ENCODE results near the gene G2E3. TPM values are rescaled to one million over a fixed set of nuclear protein-coding genes. Genes with fewer than 3 reads are reported as not detected.
"Not testable (repeated sequence)": the region's sequence is repeated elsewhere in the genome, so short reads cannot be mapped to it uniquely, and the experiment has no call there.

Gene G2E3
- total RNA-seq, result 10.1 and 10.5 TPM in 2 replicates

DNA sequence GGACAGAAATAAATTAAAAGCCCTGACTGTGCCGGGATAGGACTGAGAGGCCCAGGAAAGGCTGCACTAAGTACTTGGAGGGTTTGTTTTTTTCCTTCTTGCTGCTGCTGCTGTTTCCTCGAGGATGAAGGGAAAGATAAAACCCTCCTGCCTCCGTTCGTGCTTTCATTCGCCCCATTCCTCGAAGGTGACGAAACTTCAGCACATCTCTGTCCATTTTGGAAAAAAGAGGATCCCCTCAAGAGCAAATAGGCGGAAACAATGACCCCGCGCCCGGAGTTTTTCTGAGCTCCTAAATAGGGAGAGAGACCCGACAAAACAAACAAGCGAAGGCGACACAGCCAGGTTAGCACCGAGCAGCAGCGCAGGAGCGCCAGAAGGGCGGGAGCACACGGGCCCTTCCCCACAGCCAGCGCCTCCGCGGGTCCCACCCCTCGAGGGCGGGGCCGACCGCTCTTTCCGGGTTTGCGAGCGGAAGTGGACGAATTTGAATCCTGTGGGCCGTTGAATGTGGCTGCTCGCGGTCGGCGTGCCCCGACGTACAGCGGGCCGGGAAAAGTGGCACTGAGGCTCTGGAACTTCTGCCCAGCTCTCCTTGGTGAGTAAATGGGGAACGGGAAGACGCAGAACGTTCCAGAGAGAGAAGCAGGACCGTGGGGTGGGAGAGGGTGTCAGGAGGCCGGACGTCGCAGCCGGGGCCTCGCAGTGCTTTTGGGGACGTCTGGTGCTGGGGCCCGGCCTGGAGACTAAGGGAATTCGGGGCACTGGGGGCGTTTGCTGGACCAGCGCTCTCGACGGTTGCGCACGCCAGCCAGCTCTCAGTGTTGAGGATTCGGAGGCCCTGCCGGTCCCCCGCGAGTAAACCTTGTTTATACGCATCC lies at the start of gene G2E3:
Gene G2E3, plus strand, starts transcription at position 484 of the 881 bp plus-strand sequence. CDS start 21,922 bp downstream, outside the sequence.
- peak; percentile 65 to 88 for DNase-seq (ENCODE audit: low read depth in 2 of 2)

GRCh38 chr14:30517737-30518136 lies 41.2 kb upstream of the G2E3 start:
- DNase-seq (ENCODE audit: low read depth in 2 of 2), result no peak

DNA sequence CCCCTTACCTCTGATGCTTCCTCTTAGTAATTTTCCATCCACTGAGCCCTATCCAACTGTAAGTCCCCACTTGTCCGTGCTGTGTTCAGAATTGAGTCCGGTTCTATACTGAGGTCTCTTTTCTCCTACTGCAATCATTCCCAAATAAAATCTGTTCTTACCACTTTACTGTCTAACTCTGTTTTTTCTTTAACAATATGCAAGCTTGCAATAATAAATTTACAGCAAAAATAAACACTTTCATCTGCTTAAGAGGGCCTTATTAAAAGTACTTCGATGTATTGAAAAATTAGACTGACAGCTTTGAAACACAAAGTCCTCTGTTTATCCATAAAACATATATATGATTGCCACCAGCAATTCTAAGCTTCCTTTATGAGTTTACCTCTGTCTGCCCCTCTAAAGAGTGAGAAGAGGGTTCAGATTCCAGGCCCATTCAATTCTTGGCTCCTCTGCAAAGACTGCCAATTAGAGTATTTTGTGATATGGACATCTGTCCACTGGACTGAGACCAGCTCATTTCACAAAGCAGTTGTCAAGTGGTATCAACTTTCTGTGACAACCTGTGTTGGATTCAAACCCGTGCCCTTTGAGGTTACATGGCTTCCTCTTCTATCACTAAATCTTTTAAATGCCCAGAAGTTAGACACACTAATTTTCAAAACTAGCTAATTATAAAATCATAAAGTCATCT lies 39.9 kb upstream of the G2E3 start:
- no peak for DNase-seq (ENCODE audit: low read depth in 2 of 2)

DNA sequence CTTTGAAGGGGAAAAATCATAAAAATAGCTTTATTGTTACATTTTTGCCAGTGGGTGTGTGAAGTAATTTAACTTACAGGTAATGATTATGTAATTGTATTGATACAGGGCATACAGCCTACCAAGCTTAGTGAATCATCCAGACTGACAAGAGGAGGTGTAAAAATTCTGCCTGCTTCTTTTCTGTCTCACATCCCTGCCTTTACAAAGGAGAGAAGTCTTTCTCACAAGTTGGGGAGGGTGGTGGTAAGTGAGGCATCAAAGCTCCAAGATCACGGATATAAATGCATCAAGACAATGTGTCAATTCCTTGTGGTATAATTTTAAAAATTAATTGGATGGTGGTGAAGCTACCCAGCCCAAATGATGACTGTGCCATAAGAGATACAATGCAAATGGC lies 39.0 kb upstream of the G2E3 start:
- DNase-seq (ENCODE audit: low read depth in 2 of 2), result no peak

DNA sequence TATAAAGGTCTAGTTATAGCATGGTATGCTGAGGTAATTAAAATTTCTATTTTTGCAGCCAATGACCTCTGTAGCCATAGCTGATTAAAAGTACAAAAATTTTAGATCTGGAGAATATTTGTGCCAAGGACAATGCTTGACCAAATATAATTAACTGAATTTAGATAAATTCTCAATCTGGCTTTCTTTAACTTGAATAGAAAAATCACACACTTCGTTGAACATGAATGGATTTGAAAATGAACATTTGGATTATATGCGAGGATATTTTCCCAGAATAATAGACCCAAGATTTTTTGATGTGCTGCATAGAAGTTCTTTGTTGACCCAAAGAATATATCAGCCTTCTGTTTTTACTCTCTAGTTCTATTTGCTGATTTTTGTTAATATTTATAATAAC lies 38.4 kb upstream of the G2E3 start:
- no peak for DNase-seq (ENCODE audit: low read depth in 2 of 2)

GRCh38 chr14:30521899-30522736 lies 36.8 kb upstream of the G2E3 start:
- peak; percentile 16 to 34 for DNase-seq (ENCODE audit: low read depth in 2 of 2)

- DNase-seq (ENCODE audit: low read depth in 2 of 2), result no peak
Observed at GRCh38 chr14:30525833-30526232, 33.1 kb upstream of the G2E3 start.

GRCh38 chr14:30527196-30527595 lies 31.8 kb upstream of the G2E3 start:
- no peak for DNase-seq (ENCODE audit: low read depth in 2 of 2)

DNA sequence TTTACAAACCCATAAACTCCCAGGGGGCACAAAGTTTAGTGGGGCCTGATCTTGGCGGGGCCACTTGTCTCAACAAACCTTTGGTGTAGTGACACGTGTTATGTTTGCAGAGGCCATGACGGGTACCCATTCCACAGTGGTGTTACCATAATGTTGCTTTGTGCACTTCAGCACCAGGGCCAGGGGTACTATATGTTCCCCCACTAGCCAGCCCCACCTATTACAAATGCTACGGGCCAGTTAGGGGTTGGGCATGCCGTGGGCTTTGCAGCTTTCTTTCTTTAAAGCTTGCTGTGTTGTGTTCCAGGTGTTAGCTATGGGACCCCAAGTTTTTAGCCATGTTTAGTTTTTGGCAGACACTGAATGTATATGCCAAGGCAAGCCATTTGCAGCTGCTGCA lies 30.8 kb upstream of the G2E3 start:
- no peak for DNase-seq (ENCODE audit: low read depth in 2 of 2)

DNA sequence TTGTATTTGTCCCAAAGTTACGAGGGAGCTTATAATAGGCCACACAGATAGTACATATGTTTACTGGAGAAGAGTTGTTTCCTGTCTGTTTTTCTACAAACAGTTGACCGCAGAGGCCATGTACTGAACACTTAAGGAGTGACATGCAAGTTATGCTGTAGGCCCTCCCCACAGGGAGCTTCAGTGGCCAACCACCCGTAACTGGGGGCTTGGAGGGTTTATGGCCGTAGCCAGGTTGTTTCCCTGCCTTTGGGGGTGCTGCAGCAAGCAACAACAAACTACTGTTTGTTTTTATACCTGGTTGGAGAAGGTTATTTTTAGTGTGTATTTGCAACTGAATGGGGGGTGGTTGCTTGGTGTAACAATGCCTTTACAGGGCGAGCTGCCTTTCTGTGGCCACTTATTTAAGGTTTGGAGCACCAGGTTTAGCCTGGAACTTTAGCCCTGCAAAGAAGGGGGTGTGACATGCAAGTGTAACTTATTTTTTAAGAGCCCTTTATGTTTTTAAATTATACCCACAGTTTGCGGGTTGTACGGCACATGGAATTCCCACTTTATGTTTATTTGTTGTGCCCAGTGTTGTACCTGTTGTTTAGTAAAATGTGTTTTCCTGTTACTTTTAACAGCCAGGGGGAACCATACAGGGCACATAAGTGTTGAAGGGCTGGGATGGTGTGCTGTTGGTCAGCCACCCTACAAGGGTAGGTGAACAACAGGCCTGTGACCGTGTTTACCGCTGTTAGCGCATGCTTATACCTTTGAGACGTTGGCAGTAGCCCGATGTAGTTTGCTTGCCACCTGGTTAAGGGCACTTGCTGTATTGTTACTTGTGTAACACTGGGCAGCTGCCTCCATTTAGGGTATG lies 29.9 kb upstream of the G2E3 start:
- DNase-seq (ENCODE audit: low read depth in 2 of 2), result no peak

- DNase-seq (ENCODE audit: low read depth in 2 of 2), result no peak
Observed at GRCh38 chr14:30532264-30532663, 26.7 kb upstream of the G2E3 start.

- DNase-seq (ENCODE audit: low read depth in 2 of 2), result no peak
Observed at GRCh38 chr14:30533126-30533525, 25.8 kb upstream of the G2E3 start.

DNA sequence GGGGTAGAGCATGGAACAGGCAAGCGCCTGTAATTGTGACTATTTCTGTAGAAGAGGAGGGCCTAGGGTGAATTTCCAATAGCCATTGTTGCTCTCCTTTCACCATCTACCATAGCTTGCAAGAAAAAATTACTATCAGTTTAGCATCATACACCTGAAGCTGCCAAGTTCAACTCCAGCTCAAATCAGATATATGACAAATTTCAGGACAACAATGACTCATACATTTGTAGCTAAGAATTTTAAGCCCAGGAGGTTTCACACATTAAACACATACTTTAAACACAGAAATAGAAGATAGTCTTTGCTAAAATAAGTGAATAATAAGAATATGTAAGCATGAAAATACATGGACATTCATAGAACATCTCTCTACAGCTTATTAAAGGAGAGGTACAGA lies 17.6 kb upstream of the G2E3 start:
- no peak for DNase-seq (ENCODE audit: low read depth in 2 of 2)

GRCh38 chr14:30546735-30547134 lies 12.2 kb upstream of the G2E3 start:
- DNase-seq (ENCODE audit: low read depth in 2 of 2), result not testable (repeated sequence)

DNA sequence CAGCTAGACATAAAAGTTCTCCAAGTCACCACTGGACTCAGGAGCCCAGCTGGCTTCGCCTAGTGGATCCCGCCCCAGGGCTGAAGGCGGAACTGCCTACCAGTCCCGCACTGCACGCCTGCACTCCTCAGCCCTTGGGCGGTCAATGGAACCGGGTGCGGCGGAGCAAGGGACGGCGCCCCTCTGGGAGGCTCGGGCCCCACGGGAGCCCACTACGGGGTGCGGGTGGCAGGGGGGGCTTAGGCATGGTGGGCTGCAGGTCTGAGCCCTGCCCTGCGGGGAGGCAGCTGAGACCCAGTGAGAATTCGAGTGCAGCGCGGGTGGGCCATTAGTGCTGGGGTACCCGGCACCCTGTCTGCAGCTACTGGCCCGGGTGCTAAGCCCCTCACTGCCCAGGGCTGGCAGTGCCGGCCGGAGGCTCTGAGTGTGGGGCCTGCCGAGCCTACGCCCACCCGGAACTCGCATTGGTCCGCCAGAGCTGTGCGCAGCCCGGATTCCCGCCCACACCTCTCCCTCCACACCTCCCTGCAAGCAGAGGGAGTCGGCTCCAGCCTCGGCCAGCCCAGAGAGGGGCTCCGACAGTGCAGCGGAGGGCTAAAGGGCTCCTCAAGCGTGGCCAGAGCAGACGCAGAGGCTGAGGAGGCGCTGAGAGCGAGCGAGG lies 11.4 kb upstream of the G2E3 start:
- DNase-seq (ENCODE audit: low read depth in 2 of 2), result no peak

DNA sequence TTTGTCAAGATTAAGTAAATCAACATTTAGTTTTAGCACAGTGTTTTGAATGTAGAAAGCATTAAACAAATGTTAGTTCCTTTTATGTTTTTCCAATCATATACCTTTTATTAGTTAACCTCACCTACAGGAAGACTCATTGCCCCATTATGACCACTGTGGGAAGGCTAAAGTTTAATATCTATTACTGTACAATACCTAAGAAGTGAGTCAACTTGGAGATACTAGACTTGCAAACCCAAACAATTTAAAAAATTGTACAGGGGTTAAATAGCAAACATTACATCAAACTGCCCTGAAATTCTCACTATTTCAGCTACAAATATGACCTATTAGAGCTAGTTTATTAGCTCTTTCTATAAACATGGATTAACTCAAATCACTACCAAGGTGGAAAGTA lies 8.6 kb upstream of the G2E3 start:
- DNase-seq (ENCODE audit: low read depth in 2 of 2), result no peak

DNA sequence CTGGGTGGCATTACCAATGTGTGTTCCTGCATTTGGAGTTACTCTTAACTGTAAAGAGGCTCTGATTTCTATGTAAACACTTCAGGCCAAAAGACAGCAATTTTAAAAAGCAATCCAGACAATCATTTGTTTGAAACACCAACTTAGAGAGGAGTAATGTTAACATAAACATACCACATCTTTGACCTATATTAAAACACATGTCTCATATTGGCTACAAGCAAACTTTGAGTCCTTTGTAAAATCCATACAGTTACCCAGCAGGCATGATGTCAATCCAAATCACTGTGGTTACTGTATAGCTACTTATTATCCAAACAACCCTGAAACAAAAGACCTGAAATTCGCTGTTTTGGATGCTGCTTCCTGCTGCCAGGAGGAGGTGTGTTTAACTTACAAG lies 7.5 kb upstream of the G2E3 start:
- DNase-seq (ENCODE audit: low read depth in 2 of 2), result no peak

GRCh38 chr14:30553311-30553989 lies 5.5 kb upstream of the G2E3 start:
- no peak for DNase-seq (ENCODE audit: low read depth in 2 of 2)

DNA sequence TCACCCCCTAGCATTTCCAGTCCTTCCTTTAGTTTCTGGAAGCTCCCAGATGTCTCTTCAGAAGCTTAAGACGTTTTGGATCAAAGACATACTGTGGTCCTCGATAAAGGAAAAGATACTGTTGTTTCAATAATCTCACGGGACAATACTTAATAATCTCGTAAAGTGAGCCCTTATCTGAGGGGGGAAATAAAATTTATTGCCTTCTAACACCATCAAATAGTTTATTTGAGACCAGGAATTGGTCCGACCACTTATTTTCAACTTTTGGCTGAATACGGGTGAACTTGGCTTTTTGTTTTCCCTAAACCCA lies 640 bp upstream of the G2E3 start:
- DNase-seq (ENCODE audit: low read depth in 2 of 2), result no peak

DNA sequence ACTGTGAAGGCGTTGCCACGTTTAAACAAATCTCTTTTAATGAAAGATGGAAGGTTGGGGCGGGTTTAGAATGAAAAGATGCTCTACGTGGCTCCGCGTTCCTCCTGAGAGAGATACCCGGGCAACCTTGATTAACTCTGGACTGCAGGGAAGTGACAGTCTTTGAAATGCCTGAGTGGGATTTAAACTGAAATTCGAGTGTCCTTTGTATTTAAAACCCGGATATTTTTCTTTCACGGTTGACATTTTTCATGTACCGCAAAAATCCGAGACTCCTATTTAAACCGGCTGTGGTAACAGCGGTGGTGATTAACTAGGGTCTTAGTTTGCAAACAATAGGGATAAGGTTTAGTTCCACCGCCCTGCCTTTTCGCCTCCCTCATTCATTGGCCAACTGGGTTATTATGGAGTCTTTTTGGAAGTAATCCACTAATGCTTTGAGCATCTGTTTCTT lies 707 bp downstream of the G2E3 start:
- DNase-seq (ENCODE audit: low read depth in 2 of 2), result peak in 1 of 2 donors; percentile 52
